GM12801 (cell line): ENCODE results near the gene MIDN.

ENCODE experiments used
- TF ChIP-seq, protein P1 (sequence below): IDR thresholded peaks from one replicate; pipeline ENCODE4 v1.5.1; 2011; ENCODE audit warnings: control low read depth; ENCODE audit not compliant: insufficient read length; ENCODE audit errors: extremely low read depth

The MIDN gene

DNA sequence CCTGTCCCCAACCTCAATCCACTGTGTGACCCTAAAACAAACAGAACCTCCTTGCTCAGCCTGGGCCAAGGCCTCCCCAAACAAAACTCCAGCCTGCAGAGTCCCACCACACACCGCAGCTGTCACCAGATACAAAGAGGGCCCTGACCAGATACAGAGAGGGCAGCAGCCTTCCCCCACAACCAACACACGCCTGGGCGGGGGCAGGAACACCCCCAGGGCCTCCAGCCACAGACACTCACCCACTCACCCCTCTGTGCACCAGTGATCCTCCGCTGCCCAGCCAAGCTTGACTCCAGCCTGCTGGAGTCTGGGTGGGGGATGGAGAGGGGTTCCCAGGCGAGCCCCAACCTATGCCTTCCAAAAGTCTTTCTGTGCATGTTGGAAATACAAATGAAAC lies 14.8 kb downstream of the MIDN start:
- TF ChIP-seq, protein P1, sequence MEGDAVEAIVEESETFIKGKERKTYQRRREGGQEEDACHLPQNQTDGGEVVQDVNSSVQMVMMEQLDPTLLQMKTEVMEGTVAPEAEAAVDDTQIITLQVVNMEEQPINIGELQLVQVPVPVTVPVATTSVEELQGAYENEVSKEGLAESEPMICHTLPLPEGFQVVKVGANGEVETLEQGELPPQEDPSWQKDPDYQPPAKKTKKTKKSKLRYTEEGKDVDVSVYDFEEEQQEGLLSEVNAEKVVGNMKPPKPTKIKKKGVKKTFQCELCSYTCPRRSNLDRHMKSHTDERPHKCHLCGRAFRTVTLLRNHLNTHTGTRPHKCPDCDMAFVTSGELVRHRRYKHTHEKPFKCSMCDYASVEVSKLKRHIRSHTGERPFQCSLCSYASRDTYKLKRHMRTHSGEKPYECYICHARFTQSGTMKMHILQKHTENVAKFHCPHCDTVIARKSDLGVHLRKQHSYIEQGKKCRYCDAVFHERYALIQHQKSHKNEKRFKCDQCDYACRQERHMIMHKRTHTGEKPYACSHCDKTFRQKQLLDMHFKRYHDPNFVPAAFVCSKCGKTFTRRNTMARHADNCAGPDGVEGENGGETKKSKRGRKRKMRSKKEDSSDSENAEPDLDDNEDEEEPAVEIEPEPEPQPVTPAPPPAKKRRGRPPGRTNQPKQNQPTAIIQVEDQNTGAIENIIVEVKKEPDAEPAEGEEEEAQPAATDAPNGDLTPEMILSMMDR = no peak

DNA sequence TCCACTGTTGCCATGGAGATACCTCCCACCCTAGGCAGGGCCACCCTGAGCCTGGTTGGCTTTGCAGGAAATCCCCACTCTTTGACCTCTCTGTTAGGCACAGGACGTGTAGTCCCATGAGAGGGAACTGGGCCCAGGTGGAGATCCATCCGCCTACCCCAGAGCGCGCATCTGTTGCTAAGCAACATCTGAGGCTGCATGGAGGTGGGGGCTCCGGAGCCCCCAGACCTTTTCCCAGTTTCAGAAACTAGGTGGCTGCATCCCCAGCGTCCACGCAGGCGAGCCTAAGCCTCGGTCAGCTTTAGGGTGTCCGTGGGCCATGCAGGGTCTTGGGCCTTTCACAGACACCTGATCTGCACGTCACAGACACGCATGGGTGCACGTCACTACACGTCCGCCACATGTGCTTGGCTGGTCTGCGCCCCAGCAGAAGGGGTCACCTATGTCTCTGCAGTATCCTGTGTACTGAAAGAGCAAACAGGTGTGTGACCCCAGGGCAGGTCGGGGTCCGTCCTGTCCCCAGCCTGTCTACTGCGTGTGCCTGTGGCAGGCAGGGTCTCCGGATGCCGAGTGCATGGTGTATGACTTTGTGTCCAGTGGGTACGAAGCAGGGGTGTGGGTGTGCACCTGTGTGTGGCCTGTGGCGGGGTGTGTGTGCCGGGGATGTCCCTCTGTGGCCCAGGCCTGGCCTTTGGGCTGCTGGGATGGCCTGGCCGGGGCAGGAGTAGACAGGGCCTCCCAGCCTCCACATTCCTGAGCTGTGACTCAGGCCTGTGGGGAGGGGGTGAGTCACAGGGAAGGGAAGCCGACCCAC lies 16.6 kb downstream of the MIDN start:
- TF ChIP-seq, protein P1 = no peak

DNA sequence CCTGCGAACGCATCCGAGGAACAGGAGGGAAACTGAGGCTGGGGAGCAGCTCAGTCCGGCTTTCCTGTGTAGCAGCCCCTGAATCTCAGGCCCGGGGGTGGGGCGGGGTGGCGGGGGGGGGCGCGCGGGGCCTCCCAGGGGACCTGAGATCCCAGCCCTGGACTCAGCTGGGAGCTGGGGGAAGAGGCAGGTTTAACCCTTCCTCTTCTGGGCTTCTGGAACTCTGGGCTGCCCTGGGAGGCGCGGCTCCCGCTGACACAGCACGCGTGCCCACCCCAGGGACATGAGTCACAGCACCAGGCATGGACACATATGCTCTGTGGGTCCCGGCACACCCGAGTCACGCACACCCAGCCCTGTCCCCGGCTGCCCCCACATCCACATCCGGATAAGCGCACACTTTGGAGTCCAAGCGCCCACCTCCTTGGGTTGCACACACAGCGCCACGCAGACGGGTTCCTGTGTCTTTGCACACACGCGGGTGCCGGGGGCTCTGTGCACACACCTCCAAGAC lies 17.3 kb downstream of the MIDN start:
- TF ChIP-seq, protein P1 = no peak

DNA sequence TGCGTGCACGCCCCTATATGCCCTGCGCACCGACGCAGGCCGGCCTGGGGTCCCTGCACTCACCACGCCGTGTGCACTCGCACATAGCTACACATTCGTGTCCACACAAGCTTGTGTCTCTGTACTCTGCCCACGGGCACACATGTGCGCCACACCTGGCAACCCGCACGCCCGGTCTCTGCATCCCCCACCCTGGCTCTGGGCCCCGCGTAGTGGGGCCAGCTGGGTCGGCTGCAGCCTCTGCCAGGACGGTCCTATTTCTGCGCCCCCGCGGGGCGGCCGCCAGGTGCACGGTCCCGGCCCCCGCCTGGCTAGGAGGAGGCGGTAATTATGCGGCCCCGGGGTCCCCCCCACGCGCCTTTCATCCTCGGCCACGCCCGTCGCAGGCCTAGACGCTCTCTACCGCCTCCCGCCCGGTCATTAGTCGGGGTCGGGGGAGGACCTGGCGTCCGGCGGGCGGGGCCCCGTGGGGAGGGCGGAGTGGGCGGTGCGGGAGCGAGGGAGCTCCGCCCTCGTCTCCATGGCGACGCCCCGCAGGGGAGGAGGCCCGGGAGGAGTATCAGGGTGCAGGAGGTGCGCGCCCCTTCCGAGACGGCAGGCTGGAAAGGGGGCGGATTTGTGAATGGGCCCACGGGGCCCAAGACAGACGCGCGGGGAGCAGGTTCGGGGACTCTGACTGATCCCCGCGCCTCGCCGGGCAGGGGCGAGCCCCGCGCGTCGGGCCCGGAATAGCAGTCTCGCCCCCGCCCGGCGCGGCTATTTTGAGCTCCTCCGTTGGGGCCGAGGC lies 17.9 kb downstream of the MIDN start:
- TF ChIP-seq, protein P1 = no peak

DNA sequence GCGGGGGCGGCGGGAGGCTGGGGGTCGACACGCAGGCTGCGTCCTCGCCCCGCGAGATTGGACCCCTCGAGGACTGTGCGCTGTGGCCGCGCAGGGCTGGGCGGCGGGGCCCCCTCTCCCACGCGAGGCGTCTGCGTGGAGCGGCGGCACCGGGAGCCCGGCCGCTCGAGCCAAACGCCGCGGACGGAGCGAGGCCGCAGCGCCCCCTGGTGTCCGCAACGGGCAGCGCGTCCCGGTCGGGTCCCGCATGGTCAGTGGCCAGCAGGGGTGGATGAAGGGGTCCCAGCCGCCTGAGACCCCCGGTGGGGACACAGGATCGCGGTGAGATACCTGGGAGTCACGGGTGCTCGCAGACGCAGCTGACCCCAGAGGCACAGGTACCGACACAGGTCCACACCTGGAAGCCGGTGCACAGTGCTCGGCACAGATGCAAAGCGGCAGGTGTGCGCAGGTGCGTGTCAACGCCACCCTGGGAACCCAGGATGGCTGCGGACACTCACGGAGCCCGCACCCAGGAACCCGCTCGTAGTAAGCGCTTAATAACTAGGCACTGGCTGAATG lies 18.6 kb downstream of the MIDN start:
- TF ChIP-seq, protein P1 = no peak

DNA sequence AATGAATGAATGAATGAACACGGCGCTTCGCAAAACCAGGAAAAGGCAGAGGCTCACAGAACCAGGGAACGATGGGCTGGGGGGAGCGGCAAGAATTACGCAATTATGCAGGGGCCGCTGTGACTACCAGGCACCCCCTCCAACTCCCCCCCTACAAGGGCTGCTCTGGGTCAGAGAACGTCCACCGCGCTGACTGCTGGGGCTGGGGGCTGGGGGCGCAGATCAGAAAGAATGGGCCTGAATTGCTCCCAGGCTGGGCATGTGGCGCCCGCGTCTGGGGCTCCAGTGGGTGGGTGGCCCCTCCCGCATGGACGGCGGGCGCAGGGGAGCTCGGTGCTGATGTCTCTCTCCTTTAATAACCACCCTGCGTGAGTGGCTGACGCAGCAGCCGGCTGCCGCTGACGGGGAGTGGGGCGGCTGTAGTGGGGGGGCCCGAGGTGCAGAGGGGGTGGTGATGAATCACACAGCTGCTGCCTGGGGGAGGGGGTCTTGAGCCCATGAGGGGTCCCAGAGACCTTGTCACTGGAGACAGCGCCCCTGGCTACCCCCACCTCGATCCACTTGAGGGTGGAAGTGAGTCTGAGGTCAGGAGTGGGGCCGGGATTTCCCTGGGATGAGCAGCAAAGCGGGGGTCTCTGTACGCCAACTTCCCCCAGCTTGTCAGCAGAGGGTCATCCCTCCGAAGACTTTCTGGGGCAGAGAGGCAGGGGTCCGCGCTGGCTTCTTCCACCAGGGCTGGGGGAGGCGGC lies 19.3 kb downstream of the MIDN start:
- TF ChIP-seq, protein P1 = no peak
